OCI-M1 (cell line): ENCODE results near the gene HAUS7.
"Not testable (repeated sequence)": the region's sequence is repeated elsewhere in the genome, so short reads cannot be mapped to it uniquely, and the experiment has no call there.

ENCODE experiments used
- DNase-seq: peaks from one replicate; lab custom pipeline; 2025; lab: John Stamatoyannopoulos, UW

HAUS7 gene

GRCh38 chrX:153408221-153408721 is 62.1 kb downstream of the HAUS7 start:
- no peak for DNase-seq

GRCh38 chrX:153407736-153408135 is 62.6 kb downstream of the HAUS7 start:
- no peak for DNase-seq

- DNase-seq, result no peak
These were observed 63.5 kb downstream of the HAUS7 start for GRCh38 chrX:153406903-153407302.

- no peak for DNase-seq
These were observed 64.4 kb downstream of the HAUS7 start for GRCh38 chrX:153406011-153406410.

- DNase-seq, result no peak
These were observed 65.0 kb downstream of the HAUS7 start for GRCh38 chrX:153405426-153405825.

- DNase-seq, result not testable (repeated sequence)
These were observed 66.0 kb downstream of the HAUS7 start for GRCh38 chrX:153404333-153404732.

- no peak for DNase-seq
These were observed 69.1 kb downstream of the HAUS7 start, which contains the start of gene PNMA6E for GRCh38 chrX:153401133-153401764. Gene PNMA6E, minus strand, starts transcription at chrX:153401350. Its CDS starts 2,501 bp downstream, at chrX:153398849.

- DNase-seq, result peak; percentile 78
These were observed 69.9 kb downstream of the HAUS7 start for GRCh38 chrX:153400146-153401132.

- DNase-seq, result no peak
These were observed 72.0 kb downstream of the HAUS7 start for GRCh38 chrX:153398275-153398960.
